GM19397 (cell line): ENCODE measurements around the gene RAB11FIP3.

Experiments used
- ATAC-seq: cut with Tn5 transposase; IDR thresholded peaks from one replicate; pipeline ENCODE4 v1.9.1; 2021; ENCODE audit warnings: mild to moderate bottlenecking, moderate library complexity; ENCODE audit not compliant: unreplicated experiment

The RAB11FIP3 gene

GRCh38 chr16:548586-548985 lies 123.1 kb downstream of the RAB11FIP3 start:
- ATAC-seq = no peak

- no peak for ATAC-seq
Observed at GRCh38 chr16:549544-550263, 124.3 kb downstream of the RAB11FIP3 start.

- ATAC-seq = no peak
Observed at GRCh38 chr16:551210-551609, 125.8 kb downstream of the RAB11FIP3 start.

GRCh38 chr16:552171-552570 lies 126.7 kb downstream of the RAB11FIP3 start:
- no peak for ATAC-seq

GRCh38 chr16:553601-554296 lies 128.3 kb downstream of the RAB11FIP3 start:
- ATAC-seq = no peak

- no peak for ATAC-seq
Observed at GRCh38 chr16:554297-554621, 128.8 kb downstream of the RAB11FIP3 start.

- no peak for ATAC-seq
Observed at GRCh38 chr16:554640-555365, 129.4 kb downstream of the RAB11FIP3 start.

GRCh38 chr16:555528-556473 lies 130.4 kb downstream of the RAB11FIP3 start:
- no peak for ATAC-seq

- ATAC-seq = no peak
Observed at GRCh38 chr16:556474-557173, 131.2 kb downstream of the RAB11FIP3 start.

- no peak for ATAC-seq
Observed at GRCh38 chr16:557463-558297, 132.2 kb downstream of the RAB11FIP3 start.

- ATAC-seq = no peak
Observed at GRCh38 chr16:558298-559020, 133.0 kb downstream of the RAB11FIP3 start.

GRCh38 chr16:559021-559380 lies 133.6 kb downstream of the RAB11FIP3 start:
- ATAC-seq = no peak

- no peak for ATAC-seq
Observed at GRCh38 chr16:559411-560203, 134.2 kb downstream of the RAB11FIP3 start.

GRCh38 chr16:560204-560700 lies 134.8 kb downstream of the RAB11FIP3 start, which contains the start of gene PRR35:
TSS of gene PRR35 (plus strand) at chr16:560394. CDS start at chr16:563295, 2,901 bp downstream.
- ATAC-seq = no peak

GRCh38 chr16:560701-561412 lies 135.4 kb downstream of the RAB11FIP3 start:
- no peak for ATAC-seq

- no peak for ATAC-seq
Observed at GRCh38 chr16:561413-561794, 136.0 kb downstream of the RAB11FIP3 start.
